GM19468 (cell line): ENCODE data around the gene ELFN2.

Experiments
- ATAC-seq: cut with Tn5 transposase; IDR thresholded peaks from one replicate; pipeline ENCODE4 v1.9.1; 2021; ENCODE audit warnings: mild to moderate bottlenecking, moderate library complexity, moderate number of reproducible peaks; ENCODE audit not compliant: unreplicated experiment; ENCODE audit errors: extremely low read depth

ELFN2 gene

GRCh38 chr22:37428649-37429586 is 1.6 kb upstream of the ELFN2 start:
- ATAC-seq = no peak

GRCh38 chr22:37427711-37428635 is 694 bp upstream of the ELFN2 start:
- no peak for ATAC-seq

- no peak for ATAC-seq
These were observed 559 bp downstream of the ELFN2 start for GRCh38 chr22:37426706-37427134.

GRCh38 chr22:37425800-37426705 is 1.2 kb downstream of the ELFN2 start:
- ATAC-seq = no peak

- no peak for ATAC-seq
These were observed 1.9 kb downstream of the ELFN2 start for GRCh38 chr22:37425369-37425768.

- no peak for ATAC-seq
These were observed 4.0 kb downstream of the ELFN2 start for GRCh38 chr22:37423283-37423682.

- ATAC-seq = no peak
These were observed 5.8 kb downstream of the ELFN2 start for GRCh38 chr22:37421468-37421877.

- ATAC-seq = no peak
These were observed 6.4 kb downstream of the ELFN2 start for GRCh38 chr22:37420686-37421467.

- no peak for ATAC-seq
These were observed 7.2 kb downstream of the ELFN2 start for GRCh38 chr22:37419969-37420685.

GRCh38 chr22:37419370-37419968 is 7.8 kb downstream of the ELFN2 start:
- ATAC-seq = no peak

- ATAC-seq = no peak
These were observed 8.5 kb downstream of the ELFN2 start for GRCh38 chr22:37418627-37419369.

GRCh38 chr22:37417677-37418348 is 9.5 kb downstream of the ELFN2 start:
- ATAC-seq = no peak

- ATAC-seq = no peak
These were observed 10.0 kb downstream of the ELFN2 start for GRCh38 chr22:37417264-37417663.

GRCh38 chr22:37416827-37417226 is 10.5 kb downstream of the ELFN2 start:
- ATAC-seq = no peak

GRCh38 chr22:37416389-37416788 is 10.9 kb downstream of the ELFN2 start:
- no peak for ATAC-seq

GRCh38 chr22:37415210-37415609 is 12.1 kb downstream of the ELFN2 start:
- no peak for ATAC-seq

- ATAC-seq = no peak
These were observed 13.0 kb downstream of the ELFN2 start for GRCh38 chr22:37414288-37414687.
